Activated gamma-delta T cell (primary cell): Measurements from ENCODE around the gene SLC25A13.

Experiments used
- DNase-seq: peaks from one replicate; lab custom pipeline; 2025; lab: John Stamatoyannopoulos, UW

Gene SLC25A13

GRCh38 chr7:96243241-96243640, 78.7 kb downstream of the SLC25A13 start:
- DNase-seq: no peak

- DNase-seq: no peak
Measured at GRCh38 chr7:96241855-96242254, 80.0 kb downstream of the SLC25A13 start.

- DNase-seq: no peak
Measured at GRCh38 chr7:96238976-96239766, 82.7 kb downstream of the SLC25A13 start.

GRCh38 chr7:96238474-96238873, 83.4 kb downstream of the SLC25A13 start:
- no peak for DNase-seq

- DNase-seq: no peak
Measured at GRCh38 chr7:96237040-96237439, 84.9 kb downstream of the SLC25A13 start.

GRCh38 chr7:96236198-96237039, 85.5 kb downstream of the SLC25A13 start:
- no peak for DNase-seq

- no peak for DNase-seq
Measured at GRCh38 chr7:96235281-96235680, 86.6 kb downstream of the SLC25A13 start.

GRCh38 chr7:96233528-96234154, 88.3 kb downstream of the SLC25A13 start:
- DNase-seq: no peak

- DNase-seq: no peak
Measured at GRCh38 chr7:96233084-96233483, 88.8 kb downstream of the SLC25A13 start.

- no peak for DNase-seq
Measured at GRCh38 chr7:96228760-96229159, 93.1 kb downstream of the SLC25A13 start.

- no peak for DNase-seq
Measured at GRCh38 chr7:96225251-96225650, 96.6 kb downstream of the SLC25A13 start.

- DNase-seq: no peak
Measured at GRCh38 chr7:96224685-96225084, 97.2 kb downstream of the SLC25A13 start.

- DNase-seq: no peak
Measured at GRCh38 chr7:96224073-96224472, 97.8 kb downstream of the SLC25A13 start.

- no peak for DNase-seq
Measured at GRCh38 chr7:96221888-96222287, 100.0 kb downstream of the SLC25A13 start.

GRCh38 chr7:96219378-96220130, 102.3 kb downstream of the SLC25A13 start:
- DNase-seq: no peak

- DNase-seq: no peak
Measured at GRCh38 chr7:96218664-96219243, 103.1 kb downstream of the SLC25A13 start.

GRCh38 chr7:96217147-96217546, 104.8 kb downstream of the SLC25A13 start:
- DNase-seq: no peak

- no peak for DNase-seq
Measured at GRCh38 chr7:96216373-96216772, 105.5 kb downstream of the SLC25A13 start.

- DNase-seq: no peak
Measured at GRCh38 chr7:96212474-96212873, 109.4 kb downstream of the SLC25A13 start.

- no peak for DNase-seq
Measured at GRCh38 chr7:96211954-96212353, 109.9 kb downstream of the SLC25A13 start.

- no peak for DNase-seq
Measured at GRCh38 chr7:96205665-96206064, 116.2 kb downstream of the SLC25A13 start.
